ENCODE results near the gene KAZN. TPM values are rescaled to one million over a fixed set of nuclear protein-coding genes. Genes with fewer than 3 reads are reported as not detected.

The KAZN gene
- total RNA-seq, 2 experiments from 2014 or later: 0.22 to 0.55 TPM

GRCh38 chr1:14937288-14937949 is 338.9 kb downstream of the KAZN start:
- ATAC-seq (ENCODE audit: poor library complexity): no peak
- H3K27ac Mint-ChIP-seq: no peak overlapping the region
- H3K4me1 ChIP-seq (ENCODE audit: insufficient read depth, low read length): no peaks in the 10 kb centered on the region
- no peak overlapping the region for H3K4me3 Mint-ChIP-seq
- intact Hi-C loops (cut with DNase I, micrococcal nuclease): no loop called here
- CTCF ChIA-PET: no interaction called here
- no peaks in the 10 kb centered on the region for H3K27me3 Mint-ChIP-seq
- DNase-seq: no peak
- H3K27me3 ChIP-seq (ENCODE audit: control insufficient read depth in 1 of 2, insufficient read depth in 2 of 2, low read length in 2 of 2): no peaks in the 10 kb centered on the region
- no peaks in the 10 kb centered on the region for H3K36me3 Mint-ChIP-seq (ENCODE audit: low read depth)
- H3K36me3 ChIP-seq (ENCODE audit: insufficient read depth, low read length): no peaks in the 10 kb centered on the region
- POLR2A ChIA-PET: no interaction called here
- no peak overlapping the region for H3K27ac ChIP-seq (ENCODE audit: low read depth in 1 of 2, low read length in 2 of 2)
- H3K9me3 ChIP-seq (ENCODE audit: control insufficient read depth in 1 of 2, insufficient read depth in 1 of 2, low read length in 2 of 2): no peaks in the 10 kb centered on the region
- H3K4me3 ChIP-seq (ENCODE audit: low read length): no peak overlapping the region
- H3K4me1 Mint-ChIP-seq (ENCODE audit: low read depth): no peaks in the 10 kb centered on the region
- no peaks in the 10 kb centered on the region for H3K9me3 Mint-ChIP-seq
- TF ChIP-seq CTCF (IDR thresholded peaks at IDR 0.05): no peak

- no peak for ATAC-seq (ENCODE audit: poor library complexity)
- CTCF ChIA-PET: no interaction called here
These were observed 341.2 kb downstream of the KAZN start for GRCh38 chr1:14939527-14940284.

GRCh38 chr1:14940285-14940870 is 341.9 kb downstream of the KAZN start:
- no peaks in the 10 kb centered on the region for H3K9me3 ChIP-seq (ENCODE audit: control insufficient read depth in 1 of 2, insufficient read depth in 1 of 2, low read length in 2 of 2)
- Mint-ChIP-seq H3K9me3 (no peaks in the 10 kb centered on the region), H3K36me3 (ENCODE audit: low read depth) (no peaks in the 10 kb centered on the region), H3K27ac (no peak overlapping the region), H3K27me3 (no peaks in the 10 kb centered on the region), H3K4me1 (ENCODE audit: low read depth) (no peaks in the 10 kb centered on the region), H3K4me3 (no peak overlapping the region)
- no peak overlapping the region for H3K4me3 ChIP-seq (ENCODE audit: low read length)
- no peaks in the 10 kb centered on the region for H3K4me1 ChIP-seq (ENCODE audit: insufficient read depth, low read length)
- TF ChIP-seq CTCF (IDR thresholded peaks at IDR 0.05): no peak
- DNase-seq (no peak), ATAC-seq (ENCODE audit: poor library complexity) (no peak)
- H3K27ac ChIP-seq (ENCODE audit: low read depth in 1 of 2, low read length in 2 of 2): no peak overlapping the region
- intact Hi-C loops (cut with DNase I, micrococcal nuclease): no loop called here
- CTCF ChIA-PET: no interaction called here
- no peaks in the 10 kb centered on the region for H3K36me3 ChIP-seq (ENCODE audit: insufficient read depth, low read length)
- no peaks in the 10 kb centered on the region for H3K27me3 ChIP-seq (ENCODE audit: control insufficient read depth in 1 of 2, insufficient read depth in 2 of 2, low read length in 2 of 2)
- POLR2A ChIA-PET: no interaction called here

More at GRCh38 chr1:14939527-14940284, 341.2 kb downstream of the KAZN start:
- H3K27ac Mint-ChIP-seq: no peak overlapping the region
- H3K27me3 ChIP-seq (ENCODE audit: control insufficient read depth in 1 of 2, insufficient read depth in 2 of 2, low read length in 2 of 2): no peaks in the 10 kb centered on the region
- no peaks in the 10 kb centered on the region for H3K9me3 Mint-ChIP-seq
- no peak for DNase-seq
- POLR2A ChIA-PET: no interaction called here
- H3K9me3 ChIP-seq (ENCODE audit: control insufficient read depth in 1 of 2, insufficient read depth in 1 of 2, low read length in 2 of 2): no peaks in the 10 kb centered on the region
- H3K36me3 ChIP-seq (ENCODE audit: insufficient read depth, low read length): no peaks in the 10 kb centered on the region
- H3K27me3 Mint-ChIP-seq: no peaks in the 10 kb centered on the region
- no peak for TF ChIP-seq CTCF (IDR thresholded peaks at IDR 0.05)
- no peaks in the 10 kb centered on the region for H3K4me1 Mint-ChIP-seq (ENCODE audit: low read depth)
- no peaks in the 10 kb centered on the region for H3K36me3 Mint-ChIP-seq (ENCODE audit: low read depth)
- no peaks in the 10 kb centered on the region for H3K4me1 ChIP-seq (ENCODE audit: insufficient read depth, low read length)
- no peak overlapping the region for H3K4me3 Mint-ChIP-seq
- intact Hi-C loops (cut with DNase I, micrococcal nuclease): no loop called here
- no peak overlapping the region for H3K4me3 ChIP-seq (ENCODE audit: low read length)
- no peak overlapping the region for H3K27ac ChIP-seq (ENCODE audit: low read depth in 1 of 2, low read length in 2 of 2)

All from CD4-positive, alpha-beta T cell (primary cell).